Testis (tissue), 2 donors: Measurements from ENCODE around the gene SNAPC2.

Experiments used
- CTCF ChIP-seq, 3 experiments: fragments of 450-650 bp in 2 of 3; fragments of 200-600 bp in 1 of 3; sonication (generic) in 1 of 3; IDR thresholded peaks; one replicate each; pipeline ENCODE4 v1.5.1; 2016 to 2019; ENCODE audit warnings: antibody characterized with exemption in 3 of 3, mild to moderate bottlenecking in 2 of 3, moderate library complexity in 1 of 3
- POLR2A ChIP-seq: fragments of 450-650 bp; IDR thresholded peaks from one replicate; pipeline ENCODE4 v1.6.1; 2017; ENCODE audit warnings: antibody characterized with exemption, mild to moderate bottlenecking, moderate library complexity

DNA sequence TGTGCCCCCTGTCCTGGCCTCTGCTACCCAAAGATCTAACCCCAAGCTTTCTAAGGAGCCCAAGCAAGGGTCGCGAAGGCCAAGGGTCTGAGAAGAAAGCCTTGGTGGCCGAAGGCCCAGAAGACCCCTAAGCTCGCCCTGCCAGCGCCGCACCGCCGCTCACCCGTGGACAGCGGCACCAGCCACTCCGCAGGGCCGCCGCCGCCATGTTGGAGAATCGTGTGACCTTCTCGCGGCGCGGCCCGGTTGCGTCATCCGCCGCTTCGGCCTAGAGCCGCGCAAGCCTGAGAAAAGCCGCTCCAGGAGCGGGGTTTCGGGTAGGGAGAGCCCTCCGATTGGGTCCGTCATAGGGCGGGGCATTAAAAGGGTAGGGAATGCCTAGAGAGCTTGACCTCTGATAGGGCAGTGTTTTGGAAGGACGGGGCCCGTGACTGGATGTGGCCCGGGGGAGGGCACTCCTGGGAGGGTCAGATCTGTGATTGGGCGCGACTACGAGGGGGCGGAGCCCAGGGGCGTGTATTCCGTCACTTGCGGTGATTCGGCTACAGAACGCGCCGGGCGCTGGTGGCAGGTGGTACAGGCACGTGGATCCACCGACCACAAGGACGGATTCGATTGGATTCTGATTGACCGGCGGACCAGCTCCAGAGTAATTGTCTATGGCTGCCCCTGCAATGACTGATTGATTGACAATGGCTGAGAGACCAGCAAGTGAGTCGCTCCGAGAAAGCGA is 23.5 kb downstream of the SNAPC2 start, which contains the start of gene TIMM44:
- TF ChIP-seq CTCF (IDR thresholded peaks at IDR 0.05) = peak in 1 of 3 experiments; percentile 25
- TF ChIP-seq POLR2A = no peak
